GM21529 (cell line): ENCODE measurements around the gene CHRNA7.

Source experiments
- ATAC-seq: cut with Tn5 transposase; IDR thresholded peaks from one replicate; pipeline ENCODE4 v1.9.1; 2021; ENCODE audit not compliant: unreplicated experiment

CHRNA7 gene

DNA sequence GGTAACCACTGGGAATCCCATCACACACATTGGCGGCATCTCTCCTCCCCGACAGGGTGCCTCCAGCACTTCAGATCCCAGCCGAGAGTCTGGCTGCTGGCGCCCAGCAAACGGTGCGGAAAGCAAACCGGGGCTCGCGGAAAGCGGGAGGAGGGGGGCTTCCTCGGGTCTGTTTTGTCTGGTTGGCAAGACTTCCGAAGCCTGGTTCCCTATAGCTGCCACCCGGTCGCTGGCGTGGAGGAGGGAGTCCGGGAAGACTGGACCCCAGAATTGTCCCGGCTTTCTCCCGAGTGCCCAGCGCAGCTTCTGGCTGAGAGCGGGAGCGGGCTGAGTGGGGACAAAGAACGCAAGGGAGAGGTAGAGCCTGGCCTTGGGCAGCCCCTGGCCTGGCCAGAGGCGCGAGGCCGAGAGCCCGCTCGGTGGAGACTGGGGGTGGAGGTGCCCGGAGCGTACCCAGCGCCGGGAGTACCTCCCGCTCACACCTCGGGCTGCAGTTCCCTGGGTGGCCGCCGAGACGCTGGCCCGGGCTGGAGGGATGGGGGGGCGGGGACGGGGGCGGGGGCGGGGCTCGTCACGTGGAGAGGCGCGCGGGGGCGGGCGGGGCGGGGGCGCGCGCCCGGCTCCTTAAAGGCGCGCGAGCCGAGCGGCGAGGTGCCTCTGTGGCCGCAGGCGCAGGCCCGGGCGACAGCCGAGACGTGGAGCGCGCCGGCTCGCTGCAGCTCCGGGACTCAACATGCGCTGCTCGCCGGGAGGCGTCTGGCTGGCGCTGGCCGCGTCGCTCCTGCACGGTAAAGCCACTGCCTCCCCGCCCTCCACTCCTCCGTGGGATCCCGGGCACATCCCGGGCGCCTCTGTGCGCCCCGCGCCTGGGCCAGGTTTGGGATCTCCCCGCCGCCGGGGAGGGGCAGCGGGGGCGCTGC, at the start of gene CHRNA7:
Gene CHRNA7 (plus strand): TSS at position 654 of the 920 bp plus-strand sequence. CDS start 80 bp downstream, at position 734.
- no peak for ATAC-seq

DNA sequence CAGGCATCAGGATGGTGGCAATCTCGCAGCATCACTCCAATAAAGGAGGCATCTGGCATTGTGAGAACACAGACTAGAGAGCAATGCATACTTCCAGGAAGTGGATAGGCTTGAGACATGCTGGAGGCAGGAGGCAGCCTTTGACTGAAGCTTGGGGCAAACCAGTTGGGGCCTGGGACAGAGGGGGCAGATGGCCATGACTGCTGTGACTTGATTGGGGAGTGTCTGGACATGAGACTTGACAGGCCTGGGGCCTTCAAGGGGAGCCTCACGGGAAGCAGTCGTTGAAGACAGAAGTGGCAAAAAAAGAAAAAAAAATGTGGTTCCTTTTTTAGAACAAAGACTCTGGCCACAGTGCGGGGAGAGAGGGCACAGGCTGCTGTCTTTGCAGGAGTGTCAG, 44.7 kb upstream of the CHRNA7 start:
- ATAC-seq, result no peak

- ATAC-seq, result no peak
These were observed 37.3 kb upstream of the CHRNA7 start for GRCh38 chr15:31993062-31993461.

DNA sequence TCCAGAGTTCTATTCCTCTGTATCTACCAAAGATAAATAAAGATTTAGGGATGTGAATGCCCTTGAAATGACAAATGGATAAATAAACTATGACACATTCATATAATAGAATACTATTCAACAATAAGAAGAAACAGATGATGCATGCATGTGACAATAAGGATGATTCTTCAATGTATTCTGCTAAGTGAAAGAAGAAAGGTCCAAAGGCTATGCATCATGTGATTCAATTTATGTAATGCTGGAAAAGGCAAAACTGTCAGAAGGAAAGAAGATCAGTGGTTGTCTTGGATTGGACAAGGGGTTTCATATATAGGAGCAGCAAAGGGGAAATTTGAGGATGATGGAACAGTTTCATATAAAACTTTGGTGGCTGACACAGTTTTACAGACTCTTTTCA, 32.6 kb upstream of the CHRNA7 start:
- no peak for ATAC-seq

DNA sequence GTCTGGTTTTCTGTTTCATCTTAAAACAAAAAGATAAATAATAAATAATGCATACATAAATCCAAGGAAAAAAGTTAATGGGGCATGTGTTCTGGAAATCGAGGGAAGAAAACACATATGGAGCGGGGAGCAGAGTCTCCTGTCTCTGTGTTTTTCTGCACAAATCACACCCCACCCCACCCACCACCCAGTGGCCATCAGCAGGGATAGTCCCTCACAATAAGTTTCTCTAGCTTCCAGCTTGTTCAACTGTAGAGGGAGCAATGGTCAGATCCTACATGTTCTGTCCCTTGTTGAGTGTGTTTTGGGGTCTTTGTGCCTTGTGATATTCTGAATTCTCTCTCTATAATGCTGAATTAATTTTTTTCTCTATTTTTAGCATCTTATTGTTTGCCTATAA, 26.8 kb upstream of the CHRNA7 start:
- ATAC-seq, result no peak

- no peak for ATAC-seq
These were observed 26.1 kb upstream of the CHRNA7 start for GRCh38 chr15:32004249-32004648.

- no peak for ATAC-seq
These were observed 22.9 kb upstream of the CHRNA7 start for GRCh38 chr15:32007355-32007960.

- no peak for ATAC-seq
These were observed 15.4 kb upstream of the CHRNA7 start for GRCh38 chr15:32014953-32015352.

- ATAC-seq, result no peak
These were observed 10.2 kb upstream of the CHRNA7 start for GRCh38 chr15:32020156-32020555.

- no peak for ATAC-seq
These were observed 1.4 kb upstream of the CHRNA7 start for GRCh38 chr15:32028921-32029320.

- no peak for ATAC-seq
These were observed 880 bp upstream of the CHRNA7 start for GRCh38 chr15:32029409-32029861.

- ATAC-seq, result no peak
These were observed 480 bp downstream of the CHRNA7 start for GRCh38 chr15:32030795-32031194.

DNA sequence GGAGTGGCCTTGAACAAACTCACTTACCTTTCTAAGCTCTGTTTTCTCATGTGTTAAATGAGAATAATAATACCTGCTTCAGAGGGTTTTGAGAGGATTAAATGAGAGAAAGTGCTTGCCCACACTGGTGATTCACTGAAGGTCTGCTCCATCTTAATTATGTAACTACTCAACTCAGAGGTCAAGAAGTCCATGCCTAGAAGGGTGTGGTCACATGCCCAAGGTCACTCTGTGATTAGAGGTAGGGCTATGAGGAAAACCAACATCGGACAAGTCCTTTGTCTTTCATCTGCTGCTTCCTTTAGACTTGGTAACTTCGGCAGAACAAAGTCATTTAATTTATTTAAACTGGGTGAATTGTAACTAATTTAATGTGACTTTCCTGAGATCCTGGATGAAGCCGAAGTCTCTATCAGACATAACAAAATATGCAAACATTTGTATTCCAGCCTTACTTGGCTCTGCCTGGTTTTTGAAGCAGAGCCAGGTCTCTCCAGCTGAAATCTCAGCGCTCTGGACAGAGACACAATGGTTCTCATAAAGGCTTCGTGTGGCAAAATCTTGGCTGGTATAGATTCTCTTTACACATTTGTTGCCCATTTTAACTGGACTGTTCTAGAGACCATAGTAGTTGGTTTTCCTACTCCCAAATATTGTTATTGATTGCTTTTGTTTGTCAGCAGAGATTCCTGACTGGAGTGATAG, 3.0 kb downstream of the CHRNA7 start:
- no peak for ATAC-seq

- ATAC-seq, result no peak
These were observed 3.8 kb downstream of the CHRNA7 start for GRCh38 chr15:32034106-32034505.

DNA sequence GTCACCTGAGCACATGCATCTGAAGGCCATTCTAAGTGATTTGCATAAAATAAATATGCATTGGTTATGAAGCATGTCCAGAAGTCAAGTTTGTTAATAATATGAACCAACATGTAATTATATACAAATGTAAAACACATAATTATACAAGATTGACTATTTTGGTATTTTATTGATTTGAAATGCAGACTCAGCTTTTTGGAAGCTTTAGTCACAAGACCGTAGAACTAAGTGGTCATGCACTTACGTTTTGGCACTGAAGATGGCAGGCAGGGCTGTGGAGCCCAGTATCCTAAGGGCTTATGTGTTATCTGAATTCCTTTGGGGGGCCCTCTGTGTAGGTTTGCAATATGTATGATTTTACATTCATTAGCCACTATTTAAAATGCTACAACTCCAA, 5.0 kb downstream of the CHRNA7 start:
- ATAC-seq, result no peak

GRCh38 chr15:32036971-32037370, 6.7 kb downstream of the CHRNA7 start:
- ATAC-seq, result no peak

- ATAC-seq, result no peak
These were observed 11.0 kb downstream of the CHRNA7 start for GRCh38 chr15:32041294-32041693.

DNA sequence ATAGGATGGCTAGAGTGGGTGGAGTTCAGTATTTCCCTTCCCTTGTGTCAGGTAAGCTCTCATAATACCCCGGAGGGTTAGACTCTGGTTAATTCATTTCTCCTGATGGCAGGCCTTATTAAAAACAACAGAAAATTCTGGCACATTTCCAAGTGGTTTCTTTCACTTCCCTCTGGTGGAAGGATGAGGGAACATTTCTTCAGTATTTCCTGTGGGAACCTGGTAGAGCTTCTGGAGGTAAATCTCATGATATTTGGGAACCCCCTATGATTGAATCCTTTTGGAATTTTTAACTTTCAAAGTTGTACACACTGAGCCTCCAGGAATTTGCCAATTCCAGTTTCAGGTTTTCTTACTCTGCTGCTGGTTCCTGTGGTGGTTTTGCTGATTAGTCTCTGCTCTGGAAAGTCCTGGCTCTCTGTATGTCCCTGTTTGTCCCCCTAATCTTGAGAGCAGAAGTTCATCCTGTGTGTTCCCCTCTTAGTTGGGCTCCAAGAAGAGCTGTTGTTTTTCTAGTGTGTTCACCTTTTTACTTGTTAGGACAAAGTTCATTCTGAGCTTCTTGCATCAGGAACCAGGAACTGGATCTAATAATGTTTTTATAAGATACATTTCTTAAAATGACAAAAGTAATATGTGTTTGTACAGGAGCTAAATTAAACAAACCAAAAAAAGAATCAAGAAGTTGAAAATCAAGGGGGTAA, 12.1 kb downstream of the CHRNA7 start:
- ATAC-seq, result no peak

- ATAC-seq, result no peak
These were observed 23.4 kb downstream of the CHRNA7 start for GRCh38 chr15:32053719-32054118.

DNA sequence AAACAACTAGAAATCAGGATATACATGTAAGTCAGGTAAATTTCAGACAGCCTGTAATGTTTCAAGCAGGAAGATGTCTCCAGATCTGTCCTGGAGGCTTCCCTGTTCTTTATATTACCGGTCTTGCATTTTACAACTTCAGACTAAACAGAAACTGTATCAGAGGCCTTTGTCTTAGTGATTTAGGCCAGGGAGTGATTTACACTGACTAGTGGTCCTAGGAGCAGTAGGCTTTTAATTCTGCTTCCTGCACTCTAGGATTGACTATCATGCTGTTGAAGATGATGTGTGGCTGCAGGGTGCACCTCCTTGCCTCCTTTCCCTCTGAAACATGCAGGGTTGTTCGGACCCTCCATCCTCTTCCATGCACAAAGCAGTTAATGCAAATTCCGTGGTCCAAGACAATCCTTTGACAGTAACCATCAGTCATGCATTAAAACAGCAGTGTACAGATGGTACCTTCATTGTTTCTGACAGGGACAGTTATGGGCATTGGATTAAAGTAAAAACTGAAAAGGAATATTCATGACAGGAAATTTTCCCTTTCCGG, 27.6 kb downstream of the CHRNA7 start:
- no peak for ATAC-seq

GRCh38 chr15:32060706-32061105, 30.4 kb downstream of the CHRNA7 start:
- ATAC-seq, result no peak
